Subcutaneous adipose tissue (tissue), 4 donors: ENCODE results near the gene RCCD1. TPM values are rescaled to one million over a fixed set of nuclear protein-coding genes. Genes with fewer than 3 reads are reported as not detected.

Source experiments
- CTCF ChIP-seq: fragments of 450-650 bp; IDR thresholded peaks from one replicate; pipeline ENCODE4 v1.5.1; 2016; ENCODE audit warnings: low read depth, mild to moderate bottlenecking, control low read depth, antibody characterized with exemption, moderate library complexity
- total RNA-seq, 4 donors: library from RNA; depleted of rRNA; stranded (reverse); fragments of >200 nt; gene quantifications; one replicate each; pipeline ENCODE4 v1.1.0, GENCODE V29; 2016

RCCD1 gene
- total RNA-seq, 4 donors from 2014 or later, result 4.2 to 6.6 (median 5.5) TPM

GRCh38 chr15:90986790-90987507 lies 32.3 kb downstream of the RCCD1 start:
- TF ChIP-seq CTCF, result no peak

- TF ChIP-seq CTCF, result no peak
Measured at GRCh38 chr15:90987561-90988141, 33.0 kb downstream of the RCCD1 start.

- no peak for TF ChIP-seq CTCF
Measured at GRCh38 chr15:90988296-90988695, 33.6 kb downstream of the RCCD1 start.

- TF ChIP-seq CTCF, result no peak
Measured at GRCh38 chr15:90989040-90989768, 34.5 kb downstream of the RCCD1 start.

- no peak for TF ChIP-seq CTCF
Measured at GRCh38 chr15:90990446-90990845, 35.8 kb downstream of the RCCD1 start.

GRCh38 chr15:90991587-90992285 lies 37.1 kb downstream of the RCCD1 start:
- no peak for TF ChIP-seq CTCF

GRCh38 chr15:90994059-90994416 lies 39.4 kb downstream of the RCCD1 start:
- no peak for TF ChIP-seq CTCF
